ENCODE measurements around the gene FGD3.
A peak's percentile ranks its signal among the peaks of the same experiment; 100 is the strongest.

FGD3 gene

DNA sequence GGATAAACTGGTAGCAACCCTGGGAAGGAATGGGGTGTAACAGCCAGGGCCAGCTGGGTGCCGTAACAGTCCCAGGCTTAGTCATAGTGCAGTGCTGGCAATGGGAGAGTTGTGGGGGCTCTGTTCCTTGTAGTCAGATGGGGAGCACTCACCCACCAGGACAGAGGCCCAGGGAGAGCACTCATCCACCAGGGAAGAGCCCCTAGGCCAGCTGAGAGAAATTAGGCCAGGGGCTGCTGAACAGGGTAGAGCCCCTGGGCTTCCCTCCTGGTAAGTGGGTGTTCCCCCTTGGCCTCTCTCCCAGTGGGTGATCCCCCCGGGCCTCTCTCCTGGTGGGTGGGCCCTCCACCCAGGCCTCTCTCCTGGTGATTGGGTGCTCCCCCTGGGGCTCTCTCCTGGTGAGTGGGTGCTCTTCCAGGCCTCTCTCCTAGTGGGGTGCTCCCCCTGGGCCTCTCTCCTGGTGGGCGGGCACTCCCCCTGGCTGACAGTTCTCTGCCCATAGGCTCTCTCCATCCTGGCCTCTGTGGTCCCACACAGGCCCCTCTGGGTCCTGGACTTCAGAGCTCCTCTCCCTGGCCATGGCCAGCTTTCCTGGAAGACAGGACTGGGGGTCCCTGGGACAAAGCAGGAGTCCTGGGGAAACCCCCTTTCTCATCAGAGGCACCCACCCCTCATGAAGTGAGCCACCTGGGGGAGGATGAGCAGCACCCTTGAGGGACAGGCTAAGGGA is 13.4 kb downstream of the FGD3 start:
- no peak for DNase-seq

DNA sequence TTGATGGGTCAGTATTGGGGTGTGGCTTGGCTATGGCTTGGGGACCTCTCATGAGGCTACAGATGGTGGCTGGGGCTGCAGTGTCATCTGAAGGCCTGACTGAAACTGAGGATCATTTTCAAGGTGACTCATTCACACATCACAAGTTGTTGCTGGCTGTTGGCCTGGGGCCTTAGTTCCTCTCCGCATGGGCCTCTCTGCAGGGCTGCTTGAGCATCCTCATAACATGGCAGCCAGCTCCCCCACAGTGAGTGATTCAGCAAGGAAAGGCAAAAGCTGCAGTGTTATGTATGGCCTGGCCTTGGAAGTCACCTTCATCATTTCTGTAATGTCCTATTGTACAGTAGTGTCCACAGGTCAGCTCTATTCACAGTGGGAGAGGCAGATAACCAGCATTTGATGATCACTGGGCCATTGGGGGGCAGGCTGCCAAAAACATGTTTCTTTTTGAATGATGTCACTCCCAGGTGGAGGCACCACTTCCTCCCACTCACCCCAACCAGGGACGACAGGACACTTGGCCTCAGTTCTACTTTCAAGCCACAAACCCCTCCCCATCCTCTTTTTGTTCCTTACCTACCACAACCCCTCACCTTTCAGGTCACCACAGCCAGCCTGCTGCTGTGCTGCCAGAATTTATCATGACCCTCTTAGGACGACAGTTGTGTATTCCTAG is 14.4 kb downstream of the FGD3 start:
- DNase-seq, result peak in 1 of 2 donors; percentile 30

DNA sequence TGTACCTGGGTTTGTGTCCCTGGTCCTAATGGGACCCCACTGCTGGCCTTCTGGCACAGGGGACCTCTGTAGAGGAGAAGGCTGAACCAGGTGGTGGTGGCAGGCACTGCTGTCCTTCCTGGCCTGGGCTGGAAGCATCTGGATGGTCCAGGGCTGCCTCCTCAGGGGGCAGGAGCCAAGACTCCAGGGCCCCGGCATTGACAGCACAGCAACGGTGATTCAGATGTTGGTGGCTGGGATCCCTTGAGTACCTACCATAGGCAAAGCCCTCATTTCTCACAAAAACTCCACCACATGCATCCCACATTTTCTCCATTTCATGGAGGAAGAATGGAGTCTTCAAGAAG is 15.0 kb downstream of the FGD3 start:
- no peak for DNase-seq

DNA sequence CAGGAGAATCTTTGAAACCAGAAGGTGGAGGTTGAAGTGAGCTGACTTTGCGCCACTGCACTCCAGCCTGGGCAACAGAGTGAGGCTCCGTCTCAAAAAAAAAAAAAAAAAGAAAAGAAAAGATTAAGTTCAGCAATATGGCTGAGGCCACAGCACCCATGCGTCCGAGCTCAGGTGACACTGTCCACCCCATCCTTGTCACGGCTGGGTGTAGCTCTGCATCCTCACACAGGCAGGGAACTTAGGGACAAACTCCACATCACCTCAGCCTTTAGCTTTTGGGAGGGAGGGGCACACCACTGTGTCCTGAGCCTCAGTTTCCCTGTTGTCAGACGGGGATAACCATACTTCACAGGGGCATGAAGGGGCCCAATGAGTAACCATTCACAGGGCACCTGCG is 15.5 kb downstream of the FGD3 start:
- no peak for DNase-seq

DNA sequence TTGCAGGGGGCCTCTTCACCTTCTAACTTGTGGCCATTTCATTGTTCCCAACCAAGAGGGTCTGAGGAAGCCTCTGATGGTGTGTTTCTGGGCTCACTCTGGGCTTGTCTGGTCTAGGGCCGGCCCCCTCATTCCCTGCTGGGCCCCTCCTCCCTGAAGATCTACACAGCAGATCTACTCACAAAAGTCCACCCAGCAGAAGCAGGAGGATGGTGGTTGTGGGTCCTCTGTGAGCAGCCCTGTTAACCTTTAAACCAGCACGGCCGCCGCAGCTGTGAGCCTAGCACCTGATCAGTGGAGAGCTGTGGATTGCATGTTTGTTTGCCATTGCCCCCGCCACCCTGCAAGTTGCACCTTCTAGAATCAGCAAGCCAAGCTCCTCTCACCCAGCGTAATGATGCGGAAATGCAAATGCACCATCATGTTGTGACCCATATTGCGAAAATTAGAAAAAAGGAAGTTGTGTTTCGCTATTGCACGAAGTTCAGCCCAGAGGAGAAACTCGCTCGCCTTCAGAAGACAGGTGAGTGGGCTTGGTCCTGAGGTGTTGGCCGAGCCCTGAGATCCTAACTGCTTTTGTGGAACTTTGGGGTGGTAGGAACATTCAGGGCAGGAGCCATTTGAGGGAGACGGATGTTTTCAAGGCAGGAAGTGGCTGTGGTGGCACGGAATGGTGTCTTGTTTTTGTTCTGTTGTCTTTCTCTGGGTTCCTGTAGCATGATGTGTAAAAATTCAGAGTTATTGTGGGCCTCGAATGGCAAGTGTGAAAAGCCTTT is 16.7 kb downstream of the FGD3 start:
- DNase-seq, result peak; percentile 87 to 89

DNA sequence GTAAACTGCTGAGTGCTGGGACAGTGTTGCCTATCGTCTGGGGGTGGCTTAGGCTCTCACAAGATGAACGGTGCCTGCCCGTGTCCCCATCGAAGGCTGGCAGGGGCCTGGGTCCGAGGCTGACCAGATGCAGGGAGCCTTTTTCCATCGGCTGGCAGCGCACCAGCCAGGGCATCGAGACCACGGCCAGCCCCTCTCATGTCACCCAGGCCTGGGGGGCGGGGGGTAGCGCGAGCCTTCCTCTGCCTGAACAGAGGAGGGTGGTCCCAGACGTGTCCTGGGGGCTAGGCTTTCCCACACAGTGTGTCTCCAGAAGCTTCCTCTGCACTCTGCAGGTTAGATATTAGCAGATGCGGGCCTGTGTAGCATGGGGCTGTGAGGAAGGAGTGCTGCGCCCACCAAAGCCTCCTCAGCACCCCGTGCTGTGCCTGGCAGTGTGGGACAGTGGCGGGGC is 17.3 kb downstream of the FGD3 start:
- DNase-seq, result peak in 1 of 2 donors; percentile 9

DNA sequence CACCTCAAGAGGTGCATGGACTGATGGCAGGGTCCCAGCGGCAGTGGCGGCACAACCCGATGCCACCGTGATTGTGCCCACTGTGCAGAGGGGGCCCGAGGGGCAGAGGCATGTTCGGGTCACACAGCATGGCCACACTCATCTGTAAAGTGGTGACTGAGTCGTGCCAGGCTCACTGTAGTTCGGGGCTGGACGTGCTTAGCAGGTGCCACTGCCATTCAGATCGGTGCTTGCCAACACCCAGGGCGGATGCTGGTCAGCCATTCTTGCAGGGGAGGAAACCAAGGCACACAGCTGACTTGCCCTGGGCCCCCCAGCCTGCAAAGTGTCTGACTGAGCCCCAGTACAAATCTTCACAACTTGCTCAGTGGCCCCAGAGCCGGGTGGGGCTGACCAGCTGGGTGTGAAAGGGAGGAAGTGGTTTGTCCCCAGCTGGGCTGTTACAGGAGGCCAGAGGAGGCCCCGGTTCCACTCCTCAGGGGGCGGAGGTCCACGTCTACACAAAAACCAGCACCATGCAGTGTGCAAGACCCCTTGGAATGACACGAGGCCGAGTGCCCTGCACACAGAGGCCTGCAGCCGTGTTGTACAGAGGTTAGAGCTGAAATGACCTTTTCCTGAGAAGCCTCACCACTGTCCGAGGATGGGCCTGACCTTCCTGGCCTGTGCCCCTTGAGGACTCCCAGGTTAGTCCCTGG is 17.9 kb downstream of the FGD3 start:
- peak; percentile 53 to 58 for DNase-seq

DNA sequence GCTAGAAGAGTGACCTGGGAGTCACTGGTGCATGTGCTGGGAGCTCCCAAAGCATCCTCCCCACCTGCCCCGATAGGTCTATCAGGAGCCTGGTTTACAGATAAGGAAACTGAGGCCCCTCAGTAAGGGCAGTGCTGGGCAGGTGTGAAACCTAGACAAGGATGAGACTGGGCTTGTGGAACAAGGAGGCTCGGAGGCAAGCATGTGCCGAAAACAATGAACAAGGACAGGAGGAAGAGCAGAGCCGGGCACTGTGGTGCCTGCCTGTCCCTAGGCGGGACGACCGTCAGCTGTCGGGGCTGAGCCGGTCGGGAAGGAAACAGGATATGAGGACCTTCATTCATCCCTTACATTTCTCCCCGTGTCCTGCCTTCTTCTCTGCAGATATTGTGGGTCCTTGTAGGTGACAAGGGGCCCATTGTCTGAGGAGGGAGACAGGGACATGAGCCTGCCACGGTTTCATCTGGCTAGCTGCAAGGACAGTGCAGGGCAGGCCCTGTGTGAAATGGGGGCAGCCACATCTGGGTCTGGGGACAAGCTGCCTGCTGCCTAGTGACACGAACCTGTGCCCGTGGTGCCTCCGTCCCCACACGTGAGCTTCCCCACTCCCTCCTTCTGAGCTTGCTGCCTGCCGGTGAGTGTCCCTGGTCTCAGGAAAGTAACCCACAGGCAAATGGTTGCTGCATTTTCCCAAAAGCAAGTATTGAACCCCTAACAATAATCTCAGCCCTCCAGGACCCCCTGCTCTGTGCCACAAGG is 18.6 kb downstream of the FGD3 start:
- DNase-seq, result peak in 1 of 2 donors; percentile 19

DNA sequence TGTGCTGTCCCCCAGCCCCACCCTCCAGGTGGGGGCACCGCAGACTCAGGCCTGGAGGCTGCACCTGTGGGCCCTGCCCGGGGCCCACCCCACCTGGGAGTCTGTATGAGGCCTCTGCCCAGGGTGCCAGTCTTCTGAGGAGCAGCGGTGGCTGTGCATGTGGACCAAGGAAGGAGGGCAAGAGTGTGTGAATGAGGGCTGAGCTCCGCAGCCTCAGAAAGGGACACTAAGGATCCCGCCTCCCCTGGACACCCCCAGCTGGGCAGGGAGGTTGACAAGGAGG is 19.1 kb downstream of the FGD3 start:
- DNase-seq, result no peak

DNA sequence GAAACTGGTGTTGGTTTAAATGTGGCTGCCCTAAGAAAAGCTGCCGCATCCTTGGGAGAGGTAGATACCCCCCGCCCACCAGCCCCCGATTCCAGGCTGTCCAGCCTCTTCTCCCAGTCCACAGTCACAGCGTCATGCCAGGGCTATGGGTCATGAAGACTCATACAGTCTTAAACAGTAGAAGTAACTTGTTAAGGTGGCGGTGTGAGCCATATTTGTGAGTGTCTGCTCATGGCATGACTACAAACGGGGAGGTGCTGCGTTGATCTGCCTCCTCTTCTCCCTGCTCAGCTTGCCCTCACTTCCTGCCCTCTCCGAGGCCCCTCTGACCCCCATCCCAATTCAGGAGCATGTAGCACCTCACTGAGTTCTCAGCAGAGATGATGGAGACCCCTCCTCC is 20.8 kb downstream of the FGD3 start:
- DNase-seq, result no peak

DNA sequence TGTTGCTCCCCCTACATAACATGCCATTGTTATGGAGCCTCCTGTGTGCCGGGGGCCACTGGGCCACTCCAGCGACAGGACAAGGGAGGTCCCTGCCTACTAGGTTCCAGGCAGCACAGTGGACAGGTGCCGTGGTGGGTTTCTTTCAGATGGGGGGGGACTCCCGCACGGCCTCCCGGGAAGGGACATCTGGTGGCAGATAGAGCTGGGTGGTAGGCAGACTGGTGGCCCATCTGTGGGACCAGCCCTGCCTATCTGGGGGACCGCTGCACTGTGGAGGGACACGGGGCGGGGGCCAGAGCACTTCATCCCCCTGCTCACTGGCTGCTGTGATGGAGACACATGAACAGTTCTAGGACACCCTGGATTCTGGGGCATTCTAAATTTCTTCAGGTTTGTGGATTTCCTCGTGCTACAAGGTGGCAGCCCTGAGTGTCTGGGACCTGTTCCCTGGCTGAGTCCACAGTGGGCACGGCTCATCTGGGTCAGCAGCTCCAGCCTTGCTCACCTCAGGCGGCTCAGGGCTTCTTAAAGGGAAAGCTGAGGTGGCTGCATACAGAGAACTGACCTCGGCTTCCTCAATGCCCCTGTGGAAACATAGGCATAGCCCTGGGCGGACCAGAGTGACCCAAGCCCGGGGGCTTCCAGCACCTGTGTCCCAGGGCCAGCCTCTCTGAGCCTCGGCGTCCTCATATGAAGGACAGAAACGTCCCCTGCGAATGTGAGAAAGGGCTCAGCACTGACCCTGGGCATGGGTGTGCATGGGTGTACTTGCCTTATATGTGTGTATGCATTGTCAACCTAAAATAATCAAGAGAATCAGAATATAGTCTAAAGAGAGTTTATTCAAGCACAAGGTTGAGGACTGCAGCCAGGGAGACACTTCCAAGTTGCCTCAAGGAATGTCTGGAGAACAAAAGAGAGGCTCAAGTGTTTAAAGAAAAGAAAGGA is 22.5 kb downstream of the FGD3 start:
- DNase-seq, result no peak

DNA sequence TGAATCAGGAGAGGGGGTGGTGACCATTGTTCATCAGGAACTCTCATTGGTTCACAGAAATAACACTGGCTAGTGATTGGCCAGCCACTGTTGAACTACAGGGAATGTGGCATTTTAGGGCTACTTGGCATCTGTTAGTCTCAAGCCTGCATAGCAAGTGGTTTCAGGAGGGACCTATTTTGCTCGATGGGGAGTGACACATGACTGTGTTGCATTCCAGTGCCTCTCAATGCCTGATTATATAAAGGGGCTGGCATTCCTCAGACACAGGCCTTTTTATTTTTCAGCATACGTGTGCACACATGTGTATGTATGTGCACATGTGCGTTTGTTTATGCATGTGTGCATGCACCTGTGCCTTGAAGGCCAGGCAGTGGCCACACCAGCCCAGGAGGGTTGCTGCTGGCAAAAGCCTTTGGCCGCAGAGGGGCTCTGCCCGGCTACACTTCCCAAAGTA is 23.2 kb downstream of the FGD3 start:
- DNase-seq, result no peak

DNA sequence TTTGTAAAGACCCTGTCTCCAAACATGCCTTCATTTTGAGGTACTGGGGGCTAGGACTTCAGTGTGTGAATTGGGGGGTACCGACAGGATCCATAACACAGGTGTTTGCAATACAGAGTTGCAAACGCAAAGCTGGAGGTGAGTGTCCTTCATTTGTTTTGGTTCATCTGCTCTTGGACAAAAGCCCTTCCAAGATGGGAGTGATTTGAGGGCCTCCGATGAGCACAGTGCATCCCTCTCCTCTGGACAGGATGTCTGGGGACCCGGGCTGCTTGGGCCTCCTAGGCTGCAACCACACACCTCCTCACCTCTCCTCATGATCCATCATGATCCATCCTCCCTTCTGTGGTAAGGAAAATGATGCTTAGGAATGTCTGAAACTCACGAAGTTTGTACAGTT is 23.8 kb downstream of the FGD3 start:
- DNase-seq, result no peak

DNA sequence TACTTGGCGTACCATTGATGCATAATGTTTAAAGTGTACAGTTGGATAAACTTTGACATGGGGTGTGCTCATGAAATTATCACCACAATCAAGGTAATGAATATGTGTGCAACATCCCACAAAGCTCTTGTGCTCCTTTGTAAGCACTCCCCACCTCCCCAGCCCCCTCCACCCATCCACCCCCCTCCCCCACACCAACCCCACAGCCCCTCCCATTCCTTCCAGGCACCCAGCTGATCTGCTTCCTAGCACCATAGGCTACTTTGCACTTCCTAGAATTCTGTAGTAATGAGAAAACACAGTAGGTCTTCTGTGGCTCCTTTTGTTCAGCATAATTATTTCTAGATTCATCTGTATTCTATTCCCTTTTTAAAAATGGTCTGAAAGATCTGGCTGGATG is 24.5 kb downstream of the FGD3 start:
- no peak for DNase-seq

DNA sequence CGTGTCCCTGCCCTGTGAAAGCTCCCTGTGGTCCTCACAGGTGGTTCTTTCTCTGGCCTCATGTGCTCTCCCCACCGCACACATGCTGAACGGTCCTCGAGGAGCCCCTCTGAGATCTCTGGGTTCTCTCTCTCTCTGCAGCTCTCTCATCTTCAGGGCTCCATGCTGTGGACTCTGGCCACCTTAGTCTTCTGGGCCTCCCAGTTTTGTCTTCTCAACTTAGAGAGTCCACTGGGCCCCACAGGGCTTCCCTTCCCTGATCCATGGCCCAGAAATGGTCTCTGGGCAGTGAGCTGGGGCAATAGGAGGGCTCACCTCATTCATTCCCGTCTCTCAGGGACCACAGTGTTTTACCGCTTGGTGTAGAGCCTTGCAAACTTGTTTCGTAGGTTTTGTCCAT is 26.4 kb downstream of the FGD3 start:
- DNase-seq, result no peak

DNA sequence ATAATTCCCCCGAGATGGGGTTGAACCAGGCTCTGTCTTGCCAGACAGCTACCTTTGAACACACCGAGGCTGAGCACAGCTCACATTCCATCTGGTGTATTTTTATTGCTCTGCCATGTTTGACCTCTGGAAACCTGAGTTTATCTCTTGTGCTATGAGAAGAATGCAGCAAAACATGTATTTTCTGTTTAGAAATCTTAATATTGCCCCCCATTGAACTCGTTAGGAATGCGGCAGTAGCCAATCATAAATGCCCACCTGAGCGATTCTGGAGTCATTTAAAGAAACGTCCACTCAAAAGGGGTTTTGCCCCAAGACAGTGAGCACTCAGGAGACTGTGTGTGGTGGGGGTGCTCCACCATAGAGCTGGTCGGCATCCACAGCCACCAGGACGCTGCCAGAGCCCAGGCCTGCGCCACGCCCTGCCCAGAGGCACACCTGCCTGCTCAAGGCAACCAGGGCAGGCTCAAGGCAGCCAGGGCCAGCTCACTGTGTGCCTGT is 26.9 kb downstream of the FGD3 start:
- DNase-seq, result no peak

DNA sequence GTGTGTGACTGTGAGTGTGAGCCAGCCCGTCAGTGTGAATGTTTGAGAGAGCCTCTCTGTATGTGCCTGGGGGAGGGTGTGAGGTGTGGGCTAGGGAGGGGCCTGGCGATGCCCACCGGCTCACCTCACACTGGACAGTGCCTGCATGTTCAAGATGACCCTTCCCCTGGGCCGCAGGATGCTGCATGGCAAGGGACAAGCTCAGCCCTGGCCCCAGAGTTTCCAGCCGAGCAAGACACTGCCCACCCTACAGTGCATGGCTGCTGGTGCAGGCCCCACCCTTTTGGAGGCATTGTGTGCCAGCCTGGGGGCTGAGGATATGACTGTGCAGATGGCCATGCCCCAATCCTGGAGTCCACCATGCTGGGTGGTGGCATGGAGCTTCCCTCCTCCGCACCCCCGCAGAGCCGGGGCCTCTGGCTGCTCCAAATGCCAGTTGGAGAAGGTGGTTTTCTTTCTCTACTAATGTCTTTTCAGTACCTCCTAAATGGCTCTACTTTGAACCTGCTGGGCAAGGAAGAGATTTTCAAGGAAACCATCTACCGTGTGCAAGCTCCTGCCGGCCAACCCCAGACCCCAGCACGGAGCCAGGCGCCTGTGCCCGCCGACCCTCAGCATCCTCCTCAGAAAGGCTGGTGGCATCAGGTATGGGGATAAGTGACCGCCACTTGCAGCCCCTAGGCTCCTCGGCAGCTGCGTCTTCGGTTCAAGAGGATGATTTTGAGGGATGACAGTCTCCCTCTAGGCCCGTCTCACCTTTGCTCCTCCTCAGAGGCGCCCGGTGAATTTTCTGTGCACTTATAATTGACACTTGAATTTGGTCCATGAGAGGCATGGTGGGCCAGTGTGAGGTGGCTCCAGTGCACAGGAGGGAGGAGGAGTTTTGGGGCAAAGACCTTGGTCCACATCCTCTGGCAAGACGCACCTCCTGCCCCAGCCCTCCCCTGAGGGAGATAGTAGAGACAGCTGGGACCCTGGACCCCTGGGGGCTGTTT is 27.7 kb downstream of the FGD3 start:
- no peak for DNase-seq

DNA sequence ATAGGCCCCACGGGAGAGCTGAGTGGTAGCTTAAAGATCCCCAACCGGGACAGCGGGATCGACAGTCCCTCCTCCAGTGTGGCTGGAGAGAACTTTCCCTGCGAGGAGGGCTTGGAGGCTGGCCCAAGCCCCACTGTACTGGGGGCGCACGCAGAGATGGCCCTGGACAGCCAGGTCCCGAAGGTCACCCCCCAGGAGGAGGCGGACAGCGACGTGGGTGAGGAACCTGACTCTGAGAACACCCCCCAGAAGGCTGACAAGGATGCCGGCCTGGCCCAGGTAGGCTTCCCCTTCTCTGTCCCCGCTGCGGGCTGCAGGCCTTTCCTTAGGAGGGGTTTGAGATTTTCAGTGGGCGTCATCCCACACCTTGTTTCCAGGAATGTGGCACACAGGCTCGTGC is 29.1 kb downstream of the FGD3 start:
- no peak for DNase-seq

DNA sequence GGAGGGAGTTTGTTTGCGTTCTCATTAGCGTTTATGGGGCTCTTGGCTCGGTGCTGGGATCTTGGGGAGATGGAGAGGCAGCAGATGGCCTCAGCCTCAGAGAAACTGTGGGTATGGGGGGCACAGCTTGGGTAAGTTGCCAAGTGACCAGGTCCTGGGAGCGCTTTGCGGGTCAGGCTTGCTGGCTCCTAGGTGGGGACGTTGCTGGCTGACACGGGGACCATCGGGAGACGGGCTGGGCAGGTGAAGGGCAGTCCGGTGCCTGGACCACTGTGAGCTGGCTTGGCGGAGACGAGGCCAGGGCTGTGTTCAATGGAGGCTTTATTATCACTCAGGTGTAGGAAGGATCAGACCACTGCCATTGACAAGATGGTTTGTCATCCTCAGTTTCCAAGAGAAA is 30.0 kb downstream of the FGD3 start:
- no peak for DNase-seq

DNA sequence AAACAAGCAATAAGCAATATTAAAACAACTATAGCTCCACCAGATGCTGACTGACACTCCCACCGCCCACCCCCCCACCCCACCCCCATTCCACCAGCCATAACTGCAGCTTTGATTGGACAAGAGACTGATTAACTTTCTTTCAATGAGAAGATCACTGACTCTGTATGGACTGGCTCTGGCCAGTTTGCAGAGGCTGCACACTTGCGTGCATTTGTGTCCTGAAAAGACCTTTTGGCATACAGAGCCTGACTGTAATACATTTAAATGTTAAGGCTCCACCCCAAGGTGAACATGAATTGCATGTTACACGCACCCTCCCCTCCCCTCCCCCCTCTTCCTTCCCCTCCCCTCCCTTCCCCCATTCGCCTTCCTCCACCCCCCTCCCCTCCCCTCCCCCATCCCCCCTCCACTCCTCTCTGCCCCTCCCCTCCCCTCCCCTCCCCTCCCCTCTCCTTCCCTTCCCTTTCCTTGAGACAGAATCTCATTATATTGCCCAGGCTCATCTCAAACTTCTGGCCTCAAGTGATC is 31.1 kb downstream of the FGD3 start:
- DNase-seq, result no peak
